ENCODE measurements around the gene GFRA4.

Gene GFRA4

GRCh38 chr20:3653921-3654320 lies 9.3 kb downstream of the GFRA4 start:
- no peaks in the 10 kb centered on the region for H3K4me1 ChIP-seq
- no peak for DNase-seq
- TF ChIP-seq CTCF (IDR thresholded peaks at IDR 0.05) = no peak
- H3K27ac ChIP-seq = no peak overlapping the region
- H3K4me3 ChIP-seq = no peak overlapping the region
- intact Hi-C loops (cut with DNase I; ENCODE audit: low total_unique reads) = no loop called here
- peaks cover 0 to 5% (median 0%) of the 10 kb centered on the region in 3 donors for H3K9me3 ChIP-seq
- H3K36me3 ChIP-seq = peaks cover 0 to 29% (median 5%) of the 10 kb centered on the region in 3 donors
- peaks cover 0 to 5% of the 10 kb centered on the region in 2 donors for H3K27me3 ChIP-seq

- no peak for TF ChIP-seq CTCF (IDR thresholded peaks at IDR 0.05)
- Histone ChIP-seq H3K4me1 (no peaks in the 10 kb centered on the region), H3K27me3 (no peaks in the 10 kb centered on the region), H3K9me3 (peaks cover 0 to 5% (median 0%) of the 10 kb centered on the region in 3 donors), H3K27ac (no peak overlapping the region), H3K4me3 (no peak overlapping the region), H3K36me3 (peaks cover under 1 to 38% (median 15%) of the 10 kb centered on the region in 3 donors)
- intact Hi-C loops (cut with DNase I; ENCODE audit: low total_unique reads) = no loop called here
- DNase-seq = no peak
These were observed 10.3 kb downstream of the GFRA4 start for GRCh38 chr20:3652676-3653596.

GRCh38 chr20:3652221-3652620 lies 11.0 kb downstream of the GFRA4 start:
- H3K27ac ChIP-seq = no peak overlapping the region
- H3K4me1 ChIP-seq = no peaks in the 10 kb centered on the region
- DNase-seq = no peak
- intact Hi-C loops (cut with DNase I; ENCODE audit: low total_unique reads) = no loop called here
- H3K36me3 ChIP-seq = peaks cover 5 to 46% (median 21%) of the 10 kb centered on the region in 3 donors
- no peak overlapping the region for H3K4me3 ChIP-seq
- H3K27me3 ChIP-seq = no peaks in the 10 kb centered on the region
- H3K9me3 ChIP-seq = peaks cover 0 to 5% (median 0%) of the 10 kb centered on the region in 3 donors
- no peak for TF ChIP-seq CTCF (IDR thresholded peaks at IDR 0.05)

- Histone ChIP-seq H3K27ac (no peak overlapping the region), H3K4me3 (no peak overlapping the region), H3K27me3 (no peaks in the 10 kb centered on the region), H3K9me3 (peaks cover 0 to 5% (median 0%) of the 10 kb centered on the region in 3 donors), H3K36me3 (peaks cover 11 to 54% (median 29%) of the 10 kb centered on the region in 3 donors), H3K4me1 (no peaks in the 10 kb centered on the region)
- no peak for TF ChIP-seq CTCF (IDR thresholded peaks at IDR 0.05)
- intact Hi-C loops (cut with DNase I; ENCODE audit: low total_unique reads) = no loop called here
- no peak for DNase-seq
These were observed 11.8 kb downstream of the GFRA4 start for GRCh38 chr20:3651204-3651962.

GRCh38 chr20:3648951-3649350 lies 14.2 kb downstream of the GFRA4 start:
- H3K27me3 ChIP-seq = no peaks in the 10 kb centered on the region
- H3K36me3 ChIP-seq = peaks cover 27 to 78% (median 50%) of the 10 kb centered on the region in 3 donors
- DNase-seq = no peak
- H3K9me3 ChIP-seq = peaks cover 0 to 5% (median 0%) of the 10 kb centered on the region in 3 donors
- no peak for TF ChIP-seq CTCF (IDR thresholded peaks at IDR 0.05)
- H3K4me1 ChIP-seq = no peaks in the 10 kb centered on the region
- no peak overlapping the region for H3K4me3 ChIP-seq
- no peak overlapping the region for H3K27ac ChIP-seq
- intact Hi-C loops (cut with DNase I; ENCODE audit: low total_unique reads) = no loop called here

All from tibial artery (tissue), 4 donors.